Posterior vena cava (tissue), 2 donors: ENCODE results near the gene MAP4K2. TPM values are rescaled to one million over a fixed set of nuclear protein-coding genes. Genes with fewer than 3 reads are reported as not detected.

Source experiments
- total RNA-seq, 2 donors: library from RNA; stranded (reverse); fragmentation: NEBNext Ultra II Directional; extraction: Animal tissue kit (Norgen Biotek cat#: 25700); gene quantifications; one replicate each; pipeline ENCODE4 v1.2.1, GENCODE V29; 2021
- donor health status: DM: yes; HTN: yes; CAD: no.
- donor health status: DM: yes; HTN: yes; CAD: no.

The MAP4K2 gene
- total RNA-seq, 2 donors from 2014 or later: 13.2 to 14.7 TPM

Other genes with a start within 250 kb of the MAP4K2 start
- gene SLC22A11, start 247.3 kb downstream of the MAP4K2 start, total RNA-seq: under 1 TPM; 0.28 to 0.29 TPM
- gene SLC22A12, start 212.0 kb downstream of the MAP4K2 start, total RNA-seq: not detected
- gene NRXN2, start 80.0 kb downstream of the MAP4K2 start, total RNA-seq: 1 to 10 TPM; 7.9 to 8.8 TPM
- gene RASGRP2, start 59.1 kb downstream of the MAP4K2 start, total RNA-seq: 10 to 100 TPM; 41.3 to 49.6 TPM
- 10 to 100 TPM; 19.3 to 43.2 TPM for gene PYGM, start 43.2 kb downstream of the MAP4K2 start, total RNA-seq
- 100 to 1,000 TPM; 181 to 189 TPM for gene SF1, start 24.7 kb downstream of the MAP4K2 start, total RNA-seq
- 1 to 10 TPM; 9.2 to 9.4 TPM for gene MEN1, start 7.3 kb upstream of the MAP4K2 start, total RNA-seq
- under 1 TPM; 0.37 to 0.38 TPM for gene CDC42BPG, start 41.4 kb upstream of the MAP4K2 start, total RNA-seq
- gene EHD1, start 75.4 kb upstream of the MAP4K2 start, total RNA-seq: 100 to 1,000 TPM; 135 to 164 TPM
- 10 to 100 TPM; 12.3 to 14.9 TPM for gene ATG2A, start 114.0 kb upstream of the MAP4K2 start, total RNA-seq
- gene PPP2R5B, start 121.5 kb upstream of the MAP4K2 start, total RNA-seq: 10 to 100 TPM; 17.5 to 30.7 TPM
- not detected for gene GPHA2, start 132.7 kb upstream of the MAP4K2 start, total RNA-seq
- gene MAJIN, start 168.9 kb upstream of the MAP4K2 start, total RNA-seq: not detected
- gene BATF2, start 193.8 kb upstream of the MAP4K2 start, total RNA-seq: 1 to 10 TPM; 1.7 to 1.8 TPM
- gene ARL2, start 210.9 kb upstream of the MAP4K2 start, total RNA-seq: 10 to 100 TPM; 81.9 to 88.2 TPM
- 10 to 100 TPM; 17.4 to 21.1 TPM for gene SNX15, start 224.2 kb upstream of the MAP4K2 start, total RNA-seq
- gene SAC3D1, start 238.0 kb upstream of the MAP4K2 start, total RNA-seq: 1 to 10 TPM; 5.5 to 5.8 TPM